OCI-LY7 (cell line): ENCODE results near the gene TRIM61. TPM values are rescaled to one million over a fixed set of nuclear protein-coding genes. Genes with fewer than 3 reads are reported as not detected.
"Not testable (repeated sequence)": the region's sequence is repeated elsewhere in the genome, so short reads cannot be mapped to it uniquely, and the experiment has no call there.

Source experiments
- BruUV-seq: library from RNA; stranded (reverse); fragments of 400-500 nt; replicated peaks from 2 replicates; lab custom pipeline; 2021; lab: Mats Ljungman, UMichigan
- CTCF ChIA-PET: fragments of 300-600 bp; sonication (Branson Sonifier 250); formaldehyde crosslinking; loops from one replicate; lab custom pipeline; 2022; ENCODE audit warnings: antibody characterized with exemption; ENCODE audit not compliant: unreplicated experiment; lab: Charles Lee
- POLR2A ChIA-PET: fragments of 300-600 bp; sonication (Branson Sonifier 250); formaldehyde crosslinking; loops from one replicate; lab custom pipeline; 2022; ENCODE audit warnings: antibody characterized with exemption; lab: Charles Lee
- DNase-seq: peaks from one replicate; pipeline ENCODE4 v3.0.0-alpha.2; 2015; ENCODE audit warnings: low spot score
- H2AFZ ChIP-seq: fragments of 200-600 bp; sonication (generic), shearing (Covaris generic); 2 replicates; pipeline ENCODE4 v1.6.1; 2014; ENCODE audit warnings: mild to moderate bottlenecking, antibody characterized with exemption, low read length, moderate library complexity
- H3K27ac ChIP-seq: fragments of 200-600 bp; sonication (generic); 2 replicates; pipeline ENCODE4 v1.5.1; 2014; ENCODE audit warnings: mixed run types, low read depth, mild to moderate bottlenecking, moderate library complexity, low read length, inconsistent platforms; ENCODE audit not compliant: poor library complexity, severe bottlenecking
- H3K36me3 ChIP-seq: fragments of 200-600 bp; sonication (generic); 2 replicates; pipeline ENCODE4 v1.6.1; 2014; ENCODE audit warnings: mild to moderate bottlenecking, antibody characterized with exemption, low read length, moderate library complexity, mixed read lengths; ENCODE audit not compliant: insufficient read depth
- H3K4me1 ChIP-seq: fragments of 200-600 bp; sonication (generic); 2 replicates; pipeline ENCODE4 v1.5.1; 2014; ENCODE audit warnings: mild to moderate bottlenecking, low read length; ENCODE audit not compliant: insufficient read depth, poor library complexity, severe bottlenecking
- H3K4me2 ChIP-seq: fragments of 200-600 bp; sonication (generic); 2 replicates; pipeline ENCODE4 v1.6.1; 2014; ENCODE audit warnings: mild to moderate bottlenecking, low read length
- H3K4me3 ChIP-seq: fragments of 200-600 bp; sonication (generic); 2 replicates; pipeline ENCODE4 v1.5.1; 2014; ENCODE audit warnings: mild to moderate bottlenecking, low read depth, low read length; ENCODE audit not compliant: poor library complexity, severe bottlenecking
- H3K79me2 ChIP-seq: fragments of 200-600 bp; sonication (generic); 2 replicates; pipeline ENCODE4 v1.6.1; 2016; ENCODE audit warnings: low read depth, mild to moderate bottlenecking, low read length, moderate library complexity, mixed read lengths; ENCODE audit not compliant: insufficient read depth
- H3K9me2 ChIP-seq: fragments of 200-600 bp; sonication (generic); 2 replicates; pipeline ENCODE4 v1.6.1; 2016; ENCODE audit warnings: mild to moderate bottlenecking, low read length, mixed read lengths; ENCODE audit not compliant: insufficient read depth
- H3K9me3 ChIP-seq: fragments of 200-600 bp; sonication (generic); 2 replicates; pipeline ENCODE4 v1.6.1; 2014; ENCODE audit warnings: mild to moderate bottlenecking, mixed run types, low read length, mixed read lengths
- H4K20me1 ChIP-seq: fragments of 200-600 bp; sonication (generic); 2 replicates; pipeline ENCODE4 v1.6.1; 2014; ENCODE audit warnings: mild to moderate bottlenecking, antibody characterized with exemption, low read length, moderate library complexity, mixed read lengths; ENCODE audit not compliant: insufficient read depth
- EZH2phosphoT487 ChIP-seq: fragments of 200-600 bp; sonication (generic); IDR thresholded peaks from 2 replicates; pipeline ENCODE4 v1.6.1; 2018; ENCODE audit warnings: low read depth, borderline replicate concordance, mild to moderate bottlenecking, mixed run types, antibody characterized with exemption, low read length, moderate library complexity, mixed read lengths
- intact Hi-C: fragments of 100-400 bp; cut with micrococcal nuclease; formaldehyde crosslinking; loops from one replicate; pipeline ENCODE4 v1.10.0; 2022; ENCODE audit not compliant: unreplicated experiment
- total RNA-seq, 2 experiments: library from RNA; depleted of rRNA in 1 of 2; stranded (reverse); fragments of >200 nt in 1 of 2; shearing (Covaris generic) in 1 of 2; gene quantifications; 2 replicates each; pipeline ENCODE4 v1.2.3, GENCODE V29; 2014 to 2022
- TF ChIP-seq, protein P1 (sequence below): fragments of 200-600 bp; sonication (generic); conservative IDR thresholded peaks from 2 replicates; pipeline ENCODE4 v1.5.1; 2014; ENCODE audit warnings: mild to moderate bottlenecking, antibody characterized with exemption, low read length, moderate library complexity, mixed read lengths

TRIM61 gene
- total RNA-seq, 2 experiments from 2014 or later: 3.1 to 5.2 TPM

DNA sequence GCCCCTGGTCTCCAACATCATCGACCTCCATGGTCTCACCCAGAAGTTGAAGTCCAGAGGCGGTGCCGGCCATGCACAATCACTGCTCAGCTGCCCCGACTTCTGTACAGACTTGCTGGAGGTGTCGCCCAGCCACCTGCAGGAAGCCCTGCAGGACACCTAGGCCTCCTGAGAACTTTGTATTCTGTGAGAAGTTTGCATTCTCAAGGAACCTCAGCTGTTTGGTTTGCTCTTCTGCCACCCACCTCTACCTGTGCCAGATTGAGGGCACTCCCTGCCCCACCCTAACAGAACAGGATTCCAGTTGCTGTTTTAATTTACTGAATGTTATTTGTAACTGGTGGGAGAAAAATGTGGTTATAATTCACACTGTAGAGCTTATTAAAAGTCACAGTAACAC is 46.8 kb downstream of the TRIM61 start:
- CTCF ChIA-PET: no interaction called here
- POLR2A ChIA-PET: interaction anchor here (0.7 to 2.3 kb wide), 2 partner anchors 9 to 177 kb away, joined by 4 to 8 read pairs; no protein-coding TSS in a partner anchor
- Histone ChIP-seq H3K27ac (no peak overlapping the region), H2AFZ (no peak overlapping the region), H3K9me2 (no peaks in the 10 kb centered on the region), H3K4me2 (no peak overlapping the region), H3K4me3 (no peak overlapping the region), H3K36me3 (no peaks in the 10 kb centered on the region), H3K4me1 (no peaks in the 10 kb centered on the region), H3K9me3 (no peaks in the 10 kb centered on the region), H3K79me2 (no peaks in the 10 kb centered on the region), H4K20me1 (no peaks in the 10 kb centered on the region)
- TF ChIP-seq, protein P1, sequence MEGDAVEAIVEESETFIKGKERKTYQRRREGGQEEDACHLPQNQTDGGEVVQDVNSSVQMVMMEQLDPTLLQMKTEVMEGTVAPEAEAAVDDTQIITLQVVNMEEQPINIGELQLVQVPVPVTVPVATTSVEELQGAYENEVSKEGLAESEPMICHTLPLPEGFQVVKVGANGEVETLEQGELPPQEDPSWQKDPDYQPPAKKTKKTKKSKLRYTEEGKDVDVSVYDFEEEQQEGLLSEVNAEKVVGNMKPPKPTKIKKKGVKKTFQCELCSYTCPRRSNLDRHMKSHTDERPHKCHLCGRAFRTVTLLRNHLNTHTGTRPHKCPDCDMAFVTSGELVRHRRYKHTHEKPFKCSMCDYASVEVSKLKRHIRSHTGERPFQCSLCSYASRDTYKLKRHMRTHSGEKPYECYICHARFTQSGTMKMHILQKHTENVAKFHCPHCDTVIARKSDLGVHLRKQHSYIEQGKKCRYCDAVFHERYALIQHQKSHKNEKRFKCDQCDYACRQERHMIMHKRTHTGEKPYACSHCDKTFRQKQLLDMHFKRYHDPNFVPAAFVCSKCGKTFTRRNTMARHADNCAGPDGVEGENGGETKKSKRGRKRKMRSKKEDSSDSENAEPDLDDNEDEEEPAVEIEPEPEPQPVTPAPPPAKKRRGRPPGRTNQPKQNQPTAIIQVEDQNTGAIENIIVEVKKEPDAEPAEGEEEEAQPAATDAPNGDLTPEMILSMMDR: no peak
- TF ChIP-seq EZH2phosphoT487: no peak
- DNase-seq: no peak
- BruUV-seq: no TSS peak
- intact Hi-C loops: no loop called here

DNA sequence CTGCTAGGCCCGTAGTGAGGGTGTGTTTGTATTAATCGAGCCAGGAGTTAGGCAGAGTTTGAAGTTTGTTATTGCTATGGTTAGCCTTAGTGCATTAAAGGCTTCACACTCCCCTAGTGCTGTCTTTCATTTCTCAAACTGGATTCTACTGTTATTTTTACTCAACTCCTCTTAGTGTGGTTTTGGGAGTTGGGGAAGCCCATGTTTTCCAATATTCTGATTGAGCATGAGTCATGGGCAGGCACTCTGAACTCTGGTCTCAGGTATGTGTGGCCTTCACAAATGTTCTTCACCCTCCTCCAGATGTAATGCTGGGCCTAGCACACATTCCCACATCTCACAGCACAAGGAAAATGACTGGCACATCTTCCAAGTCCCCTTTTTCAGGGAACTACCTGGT is 50.4 kb downstream of the TRIM61 start:
- H3K36me3 ChIP-seq, DNase-seq, H3K9me2 ChIP-seq, H3K9me3 ChIP-seq, H4K20me1 ChIP-seq, BruUV-seq, H3K79me2 ChIP-seq, intact Hi-C loops, POLR2A ChIA-PET, H3K27ac ChIP-seq, CTCF ChIA-PET, H3K4me1 ChIP-seq, H3K4me3 ChIP-seq, H2AFZ ChIP-seq, H3K4me2 ChIP-seq: not testable (repeated sequence)

DNA sequence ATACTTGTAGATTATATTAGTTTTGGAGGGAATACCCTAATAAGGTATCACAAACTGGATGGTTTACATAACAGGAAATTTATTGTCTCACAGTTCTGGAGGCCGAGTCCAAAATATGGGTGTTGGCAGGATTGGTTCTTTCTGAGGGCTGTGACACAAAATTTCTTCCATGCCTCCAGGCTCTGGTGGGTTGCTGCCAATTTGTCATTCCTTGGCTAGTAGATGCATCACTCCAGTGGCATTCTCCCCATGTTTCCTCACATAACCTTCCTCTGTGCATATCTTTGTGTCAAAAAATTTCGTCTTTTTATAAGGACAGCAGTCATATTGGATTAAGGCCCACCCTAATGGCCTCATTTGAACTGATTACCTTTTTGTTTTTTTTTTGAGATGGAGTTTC is 51.2 kb downstream of the TRIM61 start:
- H4K20me1 ChIP-seq: no peaks in the 10 kb centered on the region
- H3K4me1 ChIP-seq: no peaks in the 10 kb centered on the region
- H3K27ac ChIP-seq: no peak overlapping the region
- no peak overlapping the region for H3K4me3 ChIP-seq
- H3K9me2 ChIP-seq: no peaks in the 10 kb centered on the region
- no peaks in the 10 kb centered on the region for H3K36me3 ChIP-seq
- ChIA-PET CTCF (no interaction called here), POLR2A (interaction anchor here (0.7 kb wide), 1 partner anchor 223 kb away, joined by 3 read pairs; no protein-coding TSS in a partner anchor)
- no peak for TF ChIP-seq EZH2phosphoT487
- TF ChIP-seq, protein P1: no peak
- intact Hi-C loops: no loop called here
- no peak overlapping the region for H2AFZ ChIP-seq
- no peaks in the 10 kb centered on the region for H3K79me2 ChIP-seq
- no peak overlapping the region for H3K4me2 ChIP-seq
- BruUV-seq: no TSS peak
- H3K9me3 ChIP-seq: no peaks in the 10 kb centered on the region
- no peak for DNase-seq
